B cell (primary cell): ENCODE data around the gene AUTS2.

Experiments used
- EZH2 ChIP-seq: IDR thresholded peaks from 2 replicates; pipeline ENCODE4 v1.6.1; 2012; ENCODE audit warnings: borderline replicate concordance, low read depth, mild to moderate bottlenecking, moderate library complexity, low read length; ENCODE audit not compliant: insufficient read depth, poor library complexity, severe bottlenecking
- TF ChIP-seq, protein P1 (sequence below): fragments of 200-600 bp; IDR thresholded peaks from one replicate; pipeline ENCODE4 v1.8.0; 2022; ENCODE audit warnings: antibody characterized with exemption, mild to moderate bottlenecking

DNA sequence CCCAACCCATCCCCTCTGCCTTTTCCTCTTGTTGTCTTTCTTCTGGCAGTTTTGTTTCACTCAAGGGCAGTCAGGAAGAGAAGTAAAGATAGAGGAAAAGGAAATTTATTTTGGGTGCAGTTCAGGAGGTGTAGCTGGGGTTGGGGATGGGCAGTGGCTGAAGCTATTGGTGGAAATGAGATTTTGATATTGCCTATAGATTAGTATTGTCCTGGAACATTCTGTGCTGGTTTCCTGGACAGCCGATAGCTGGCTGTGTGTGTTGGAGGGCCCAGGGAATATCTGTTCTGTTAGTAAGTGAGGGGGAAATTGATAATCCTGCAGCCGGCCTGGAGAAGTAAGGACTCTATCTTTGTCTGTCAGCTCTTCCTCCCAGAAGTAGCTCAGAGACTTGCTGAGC lies 107.8 kb downstream of the AUTS2 start:
- TF ChIP-seq, protein P1, sequence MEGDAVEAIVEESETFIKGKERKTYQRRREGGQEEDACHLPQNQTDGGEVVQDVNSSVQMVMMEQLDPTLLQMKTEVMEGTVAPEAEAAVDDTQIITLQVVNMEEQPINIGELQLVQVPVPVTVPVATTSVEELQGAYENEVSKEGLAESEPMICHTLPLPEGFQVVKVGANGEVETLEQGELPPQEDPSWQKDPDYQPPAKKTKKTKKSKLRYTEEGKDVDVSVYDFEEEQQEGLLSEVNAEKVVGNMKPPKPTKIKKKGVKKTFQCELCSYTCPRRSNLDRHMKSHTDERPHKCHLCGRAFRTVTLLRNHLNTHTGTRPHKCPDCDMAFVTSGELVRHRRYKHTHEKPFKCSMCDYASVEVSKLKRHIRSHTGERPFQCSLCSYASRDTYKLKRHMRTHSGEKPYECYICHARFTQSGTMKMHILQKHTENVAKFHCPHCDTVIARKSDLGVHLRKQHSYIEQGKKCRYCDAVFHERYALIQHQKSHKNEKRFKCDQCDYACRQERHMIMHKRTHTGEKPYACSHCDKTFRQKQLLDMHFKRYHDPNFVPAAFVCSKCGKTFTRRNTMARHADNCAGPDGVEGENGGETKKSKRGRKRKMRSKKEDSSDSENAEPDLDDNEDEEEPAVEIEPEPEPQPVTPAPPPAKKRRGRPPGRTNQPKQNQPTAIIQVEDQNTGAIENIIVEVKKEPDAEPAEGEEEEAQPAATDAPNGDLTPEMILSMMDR, result no peak
- TF ChIP-seq EZH2, result no peak
